ENCODE data around the gene DSCAM.

The DSCAM gene

DNA sequence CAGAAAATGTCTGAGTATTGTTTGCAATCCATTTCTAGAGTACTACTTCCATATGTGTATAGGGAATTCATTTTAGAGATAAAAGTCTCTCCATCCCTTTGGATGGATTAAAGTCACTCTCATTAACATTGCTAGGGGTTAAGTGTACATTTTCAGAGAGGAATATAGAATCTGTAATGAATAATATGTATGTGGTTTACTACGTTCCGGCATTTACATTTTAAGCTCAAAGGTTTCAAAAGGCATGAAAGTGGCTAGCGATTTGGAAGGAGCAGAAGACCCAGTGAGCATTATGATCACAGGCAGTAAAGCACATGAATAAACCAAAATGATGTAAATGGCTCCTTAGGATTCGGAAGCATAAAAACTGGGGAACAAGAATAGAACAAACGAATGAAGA, 123.0 kb downstream of the DSCAM start:
- TF ChIP-seq, protein P1, sequence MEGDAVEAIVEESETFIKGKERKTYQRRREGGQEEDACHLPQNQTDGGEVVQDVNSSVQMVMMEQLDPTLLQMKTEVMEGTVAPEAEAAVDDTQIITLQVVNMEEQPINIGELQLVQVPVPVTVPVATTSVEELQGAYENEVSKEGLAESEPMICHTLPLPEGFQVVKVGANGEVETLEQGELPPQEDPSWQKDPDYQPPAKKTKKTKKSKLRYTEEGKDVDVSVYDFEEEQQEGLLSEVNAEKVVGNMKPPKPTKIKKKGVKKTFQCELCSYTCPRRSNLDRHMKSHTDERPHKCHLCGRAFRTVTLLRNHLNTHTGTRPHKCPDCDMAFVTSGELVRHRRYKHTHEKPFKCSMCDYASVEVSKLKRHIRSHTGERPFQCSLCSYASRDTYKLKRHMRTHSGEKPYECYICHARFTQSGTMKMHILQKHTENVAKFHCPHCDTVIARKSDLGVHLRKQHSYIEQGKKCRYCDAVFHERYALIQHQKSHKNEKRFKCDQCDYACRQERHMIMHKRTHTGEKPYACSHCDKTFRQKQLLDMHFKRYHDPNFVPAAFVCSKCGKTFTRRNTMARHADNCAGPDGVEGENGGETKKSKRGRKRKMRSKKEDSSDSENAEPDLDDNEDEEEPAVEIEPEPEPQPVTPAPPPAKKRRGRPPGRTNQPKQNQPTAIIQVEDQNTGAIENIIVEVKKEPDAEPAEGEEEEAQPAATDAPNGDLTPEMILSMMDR (IDR thresholded peaks at IDR 0.05; ENCODE audit: low read depth, low read length): no peak
- no peak for DNase-seq (ENCODE audit: low read depth in 2 of 2)
- no peak overlapping the region for H3K4me3 ChIP-seq (replicated peaks in 1 of 2; ENCODE audit: low read depth in 2 of 2, low read length in 2 of 2)

DNA sequence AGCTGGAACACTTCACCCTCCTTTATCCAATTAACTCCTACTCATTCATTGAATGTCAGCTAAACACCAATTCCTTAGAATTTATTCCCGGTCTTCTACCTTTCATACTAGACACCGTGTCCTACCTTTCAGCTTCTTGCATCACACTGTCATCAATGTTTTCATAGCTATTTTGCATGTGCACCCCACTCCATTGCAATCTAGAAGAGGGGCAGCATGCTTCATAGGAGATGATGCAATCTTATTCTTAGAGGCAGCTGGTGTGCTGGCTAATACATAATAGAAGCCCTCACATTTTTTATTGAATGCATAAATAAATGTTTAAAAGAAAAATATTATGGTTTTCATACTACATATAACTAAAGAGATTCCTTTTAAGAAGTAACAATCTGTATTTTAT, 123.6 kb downstream of the DSCAM start:
- no peak for DNase-seq (ENCODE audit: low read depth in 2 of 2)
- no peak overlapping the region for H3K4me3 ChIP-seq (replicated peaks in 1 of 2; ENCODE audit: low read depth in 2 of 2, low read length in 2 of 2)
- TF ChIP-seq, protein P1 (IDR thresholded peaks at IDR 0.05; ENCODE audit: low read depth, low read length): no peak

DNA sequence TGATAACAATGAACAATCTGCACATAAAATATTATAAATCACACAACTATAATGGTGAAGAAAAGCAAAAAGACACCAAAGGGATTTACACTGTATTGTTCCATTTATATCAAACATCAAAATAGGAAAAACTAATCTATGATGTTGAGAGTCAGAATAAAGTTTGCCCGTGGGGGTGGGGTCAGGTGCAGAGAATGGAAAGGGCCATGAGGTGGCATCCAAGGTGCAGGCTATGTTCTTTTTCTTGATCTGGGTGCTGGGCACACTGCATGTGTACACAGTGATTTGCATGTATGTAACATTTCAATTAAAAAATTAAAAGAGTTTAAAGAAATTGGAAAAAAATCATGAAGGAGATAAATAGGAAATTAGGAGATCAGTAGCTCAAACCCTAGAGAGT, 127.3 kb downstream of the DSCAM start:
- H3K4me3 ChIP-seq (replicated peaks in 1 of 2; ENCODE audit: low read depth in 2 of 2, low read length in 2 of 2): no peak overlapping the region
- TF ChIP-seq, protein P1 (IDR thresholded peaks at IDR 0.05; ENCODE audit: low read depth, low read length): no peak
- DNase-seq (ENCODE audit: low read depth in 2 of 2): no peak

DNA sequence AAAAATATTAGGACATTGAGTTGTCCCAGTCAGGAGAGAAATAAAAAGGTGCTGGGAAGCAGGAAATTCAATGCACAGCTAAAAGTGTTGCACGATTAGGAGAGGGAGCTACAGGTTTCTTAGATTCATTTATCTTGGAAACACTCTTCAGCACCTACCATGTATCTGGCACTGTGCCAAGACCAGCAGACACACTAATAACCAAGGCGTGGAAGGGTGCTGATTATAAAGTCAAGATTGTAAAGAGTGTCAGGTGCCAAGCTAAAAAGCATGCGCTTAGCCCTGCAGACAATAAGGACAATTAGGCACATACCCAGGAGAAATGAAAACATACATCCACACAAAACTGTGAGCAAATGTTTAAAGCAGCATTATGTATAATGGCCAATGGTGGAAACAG, 129.9 kb downstream of the DSCAM start:
- TF ChIP-seq, protein P1 (IDR thresholded peaks at IDR 0.05; ENCODE audit: low read depth, low read length): no peak
- no peak overlapping the region for H3K4me3 ChIP-seq (replicated peaks in 1 of 2; ENCODE audit: low read depth in 2 of 2, low read length in 2 of 2)
- DNase-seq (ENCODE audit: low read depth in 2 of 2): no peak

DNA sequence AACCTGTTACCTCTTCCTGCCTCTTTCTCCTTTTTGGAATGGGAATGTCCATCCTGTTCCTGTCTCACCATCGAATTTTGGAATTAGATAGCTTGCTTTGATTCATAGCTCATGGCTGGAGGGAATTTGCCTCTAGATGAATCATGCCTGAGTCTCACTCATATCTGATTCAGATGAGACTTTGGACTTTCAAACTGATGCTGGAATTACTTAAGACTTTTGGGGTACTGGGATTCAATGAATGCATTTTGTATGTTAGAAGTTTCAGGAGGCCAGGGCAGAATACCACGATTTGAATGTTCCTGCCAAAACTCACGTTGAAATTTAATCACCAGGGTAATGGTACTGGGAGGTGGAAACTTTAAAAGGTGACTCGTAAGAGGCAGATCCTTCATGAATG, 132.4 kb downstream of the DSCAM start:
- TF ChIP-seq, protein P1 (IDR thresholded peaks at IDR 0.05; ENCODE audit: low read depth, low read length): no peak
- no peak overlapping the region for H3K4me3 ChIP-seq (replicated peaks in 1 of 2; ENCODE audit: low read depth in 2 of 2, low read length in 2 of 2)
- DNase-seq (ENCODE audit: low read depth in 2 of 2): no peak

DNA sequence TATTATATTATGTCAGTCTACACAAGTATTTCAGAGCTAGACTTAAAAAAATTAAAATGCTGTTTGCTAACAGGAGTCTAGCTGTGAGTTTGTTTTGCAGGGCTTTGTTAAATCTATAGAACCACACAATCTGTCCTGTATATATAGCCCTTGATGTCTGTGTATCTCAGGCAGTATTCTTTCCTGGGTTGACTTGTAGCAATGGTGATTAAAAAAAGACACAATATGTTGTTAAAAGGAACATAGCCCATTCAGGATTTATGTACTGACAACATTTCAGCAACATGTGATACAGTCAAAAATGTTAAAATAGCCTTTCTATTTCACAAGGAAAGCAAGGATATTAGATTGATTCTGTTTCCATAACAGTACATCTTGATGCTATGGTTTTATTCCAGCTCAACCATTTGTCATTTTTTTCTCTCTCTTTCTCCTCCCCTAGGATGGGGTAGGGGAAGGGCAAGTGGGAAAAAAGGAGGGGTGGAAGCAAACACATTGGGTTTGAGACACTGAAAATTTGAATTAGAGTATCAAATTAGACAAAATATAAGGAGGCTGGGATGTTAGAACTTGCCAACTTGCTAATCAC, 139.2 kb downstream of the DSCAM start:
- no peak for DNase-seq (ENCODE audit: low read depth in 2 of 2)
- TF ChIP-seq, protein P1 (IDR thresholded peaks at IDR 0.05; ENCODE audit: low read depth, low read length): no peak
- H3K4me3 ChIP-seq (replicated peaks in 1 of 2; ENCODE audit: low read depth in 2 of 2, low read length in 2 of 2): no peak overlapping the region
